C4-2B (cell line): Measurements from ENCODE around the gene GPR37L1.

Source experiments
- CTCF ChIP-seq: fragments of 450-650 bp; conservative IDR thresholded peaks from 2 replicates; pipeline ENCODE4 v1.5.1; 2017; ENCODE audit warnings: mild to moderate bottlenecking
- ZFX ChIP-seq: fragments of 450-650 bp; IDR thresholded peaks from 2 replicates; pipeline ENCODE4 v1.6.1; 2017

- no peak for TF ChIP-seq CTCF
- no peak for TF ChIP-seq ZFX
Measured at GRCh38 chr1:202165267-202165941, 42.7 kb downstream of the GPR37L1 start.
